Embryonic facial prominence (tissue), 1 donor: ENCODE data around the gene ULK4.
"Not testable (repeated sequence)": the region's sequence is repeated elsewhere in the genome, so short reads cannot be mapped to it uniquely, and the experiment has no call there.

Experiments
- DNase-seq: peaks from one replicate; pipeline ENCODE4 v3.0.0-alpha.2; 2016; ENCODE audit errors: extremely low spot score

Gene ULK4

GRCh38 chr3:41690766-41691563 is 270.9 kb downstream of the ULK4 start:
- no peak for DNase-seq

DNA sequence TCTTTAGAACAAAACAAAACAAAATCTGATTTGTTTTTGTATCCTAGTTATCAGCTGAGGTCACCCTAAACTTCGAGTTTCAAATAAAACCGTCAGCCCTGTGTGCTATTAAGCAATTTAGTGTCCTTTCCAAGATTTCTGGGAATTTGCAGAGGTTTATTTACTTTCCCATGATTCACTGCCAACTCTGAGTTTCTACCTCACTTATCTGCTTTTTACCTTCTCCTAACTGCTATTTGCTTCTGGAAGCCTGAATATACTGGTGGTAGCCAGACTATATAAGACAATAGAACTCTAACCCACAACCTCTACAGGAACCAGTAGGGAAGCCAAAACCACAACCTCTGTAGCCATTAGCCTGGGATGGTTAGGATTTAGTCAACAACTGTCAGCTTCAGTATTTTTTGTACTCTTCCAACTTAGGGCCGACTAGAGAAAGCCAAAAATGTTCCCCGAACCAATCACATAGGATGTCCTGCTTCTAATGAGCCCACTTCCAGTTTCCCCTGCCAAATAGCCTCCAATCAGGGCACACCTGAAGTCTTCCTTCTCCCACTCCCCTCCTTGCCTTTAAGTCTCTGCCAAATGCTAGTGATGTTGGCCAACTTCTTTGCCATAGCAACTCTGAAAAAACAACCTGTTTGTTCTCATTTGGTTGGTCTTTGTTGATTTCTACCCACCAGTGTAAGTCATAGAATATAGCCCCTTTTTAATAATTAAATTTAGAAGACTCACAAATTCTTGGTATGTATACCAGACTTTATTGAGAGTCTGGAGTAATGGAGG is 273.1 kb downstream of the ULK4 start:
- DNase-seq, result no peak

DNA sequence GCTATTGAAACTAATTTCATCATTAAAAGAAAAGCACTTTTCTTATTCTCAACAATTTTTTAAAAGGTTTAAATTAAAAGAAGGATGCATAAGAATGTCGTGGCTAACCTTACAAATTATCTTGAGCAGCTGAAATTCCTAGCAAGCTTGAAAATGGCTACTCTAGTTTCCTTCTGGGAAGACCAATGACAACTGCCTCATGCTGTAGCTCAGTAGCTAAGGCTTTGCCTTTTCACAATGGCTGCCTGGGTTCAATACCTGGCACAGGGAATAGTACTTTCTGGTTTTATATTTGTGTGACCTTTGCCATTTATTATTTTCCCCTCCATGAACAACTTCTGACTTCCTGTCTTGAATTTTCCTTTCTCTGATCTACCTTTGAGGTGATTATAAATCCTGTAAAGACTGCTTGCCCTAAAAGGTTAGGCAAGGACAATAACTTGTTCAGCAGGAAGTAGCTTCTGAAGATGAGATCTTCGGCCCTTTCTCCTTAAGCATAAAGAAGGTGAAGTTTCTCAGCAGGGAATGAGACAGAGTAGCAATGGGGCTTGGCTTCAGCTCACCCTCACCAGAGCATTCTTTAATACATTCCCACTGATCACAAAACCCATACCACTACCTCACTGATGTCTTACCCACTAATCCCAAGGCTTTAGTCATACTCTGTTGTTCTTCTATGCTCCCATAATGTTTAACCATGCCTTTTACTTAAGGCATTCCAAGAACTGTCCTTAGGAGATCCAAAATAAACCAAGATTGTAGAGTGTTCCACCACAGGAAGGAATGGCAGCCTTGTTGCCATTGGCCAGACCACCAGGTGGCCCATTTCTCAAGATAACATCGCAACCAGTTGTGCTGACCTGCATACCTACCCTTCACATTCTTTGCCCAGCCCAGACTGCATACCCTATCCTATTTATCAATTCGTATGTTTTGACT is 276.8 kb downstream of the ULK4 start:
- no peak for DNase-seq

DNA sequence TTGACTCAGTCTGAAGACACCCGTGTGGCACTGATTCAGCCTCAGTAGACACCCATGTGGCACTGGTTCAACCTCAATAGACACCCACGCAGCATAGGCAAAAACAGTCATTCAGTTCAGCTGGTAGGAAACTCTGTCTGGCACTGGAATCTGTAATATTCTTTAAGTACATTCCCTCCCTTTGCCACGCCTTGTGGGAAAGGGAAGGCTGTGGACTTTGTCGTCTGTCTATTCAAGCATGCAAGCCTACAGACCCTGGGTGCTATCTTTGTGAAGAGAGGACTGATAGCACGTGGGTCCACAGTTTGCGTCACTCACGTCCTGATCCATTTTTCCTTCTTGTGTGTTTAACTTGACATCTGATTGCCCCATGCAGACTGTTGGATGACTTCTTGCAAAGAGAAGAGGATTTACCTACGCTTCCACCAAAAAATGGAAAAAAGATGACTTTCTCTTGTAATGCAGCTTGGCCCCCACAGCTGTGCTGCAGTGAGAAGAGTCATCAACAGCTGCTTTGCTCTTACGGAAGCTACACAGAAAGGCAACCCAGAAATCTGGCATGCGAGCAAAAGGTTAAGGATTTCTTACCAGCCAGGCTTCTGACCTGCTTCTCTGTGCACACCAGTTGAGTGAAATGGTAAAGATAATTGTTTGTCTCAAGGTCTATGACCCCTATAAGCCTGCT is 278.1 kb downstream of the ULK4 start:
- DNase-seq, result no peak

GRCh38 chr3:41682996-41683395 is 278.9 kb downstream of the ULK4 start:
- no peak for DNase-seq

GRCh38 chr3:41682382-41682781 is 279.5 kb downstream of the ULK4 start:
- no peak for DNase-seq

- no peak for DNase-seq
Measured at GRCh38 chr3:41681479-41681878, 280.4 kb downstream of the ULK4 start.

- no peak for DNase-seq
Measured at GRCh38 chr3:41679374-41679773, 282.5 kb downstream of the ULK4 start.

GRCh38 chr3:41675102-41675501 is 286.8 kb downstream of the ULK4 start:
- DNase-seq, result not testable (repeated sequence)

DNA sequence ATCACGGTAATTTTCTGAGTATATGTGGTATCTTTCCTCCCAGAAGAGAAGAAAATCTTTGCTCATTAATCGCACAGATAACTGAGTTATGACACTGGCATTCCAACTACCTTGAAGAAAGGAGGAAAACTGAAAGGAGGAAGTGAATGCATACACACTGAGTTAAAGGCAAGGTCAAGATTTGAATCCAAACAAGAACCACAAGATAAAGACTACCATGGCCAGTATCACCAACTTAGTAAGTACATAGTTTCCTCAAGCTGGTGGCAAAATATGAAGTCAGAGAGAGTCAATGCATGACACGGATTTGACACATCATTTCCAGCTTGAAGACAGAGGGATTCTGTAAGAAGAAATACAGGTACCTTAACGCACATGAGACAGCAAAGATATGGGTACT is 287.5 kb downstream of the ULK4 start:
- no peak for DNase-seq

- no peak for DNase-seq
Measured at GRCh38 chr3:41673650-41674049, 288.3 kb downstream of the ULK4 start.

GRCh38 chr3:41668379-41668778 is 293.5 kb downstream of the ULK4 start:
- no peak for DNase-seq

GRCh38 chr3:41662288-41662687 is 299.6 kb downstream of the ULK4 start:
- DNase-seq, result no peak

DNA sequence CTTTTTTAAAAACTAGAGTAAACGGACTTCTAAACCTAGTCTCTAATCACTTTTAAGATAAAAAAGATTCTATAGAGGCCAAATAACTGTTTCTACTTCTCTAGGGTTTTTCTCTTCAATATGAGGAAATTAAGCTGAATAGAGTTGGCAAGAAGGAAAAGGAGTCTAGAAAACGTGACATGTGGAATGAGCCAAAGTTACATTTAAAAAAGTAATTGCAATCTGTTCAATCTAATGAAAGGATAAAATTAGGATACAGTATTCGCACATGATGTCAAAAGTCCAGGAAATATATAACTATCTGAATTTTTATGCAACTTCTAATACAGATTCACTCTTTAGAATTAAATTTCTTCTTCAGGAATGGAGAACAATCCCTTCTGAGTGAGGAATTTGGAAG is 300.1 kb downstream of the ULK4 start:
- DNase-seq, result no peak

DNA sequence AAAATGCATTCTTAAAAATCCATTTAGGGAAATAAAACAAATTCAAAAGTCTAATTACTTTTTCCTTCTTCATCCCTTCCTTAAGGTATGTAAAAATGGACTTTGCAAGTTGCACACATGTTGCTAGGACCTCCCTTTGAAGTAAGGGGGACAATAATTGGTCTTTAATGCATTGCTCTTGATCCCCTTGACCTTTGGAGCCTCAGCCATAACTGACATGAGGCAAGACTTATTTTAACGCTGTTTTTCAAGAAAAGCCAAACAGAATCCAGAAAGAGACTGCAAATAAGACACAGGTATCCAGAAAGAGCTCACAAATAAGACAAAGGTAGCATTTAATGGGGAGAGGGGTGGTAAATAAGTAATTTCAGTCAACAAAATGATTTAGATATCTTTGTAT is 301.4 kb downstream of the ULK4 start:
- no peak for DNase-seq

DNA sequence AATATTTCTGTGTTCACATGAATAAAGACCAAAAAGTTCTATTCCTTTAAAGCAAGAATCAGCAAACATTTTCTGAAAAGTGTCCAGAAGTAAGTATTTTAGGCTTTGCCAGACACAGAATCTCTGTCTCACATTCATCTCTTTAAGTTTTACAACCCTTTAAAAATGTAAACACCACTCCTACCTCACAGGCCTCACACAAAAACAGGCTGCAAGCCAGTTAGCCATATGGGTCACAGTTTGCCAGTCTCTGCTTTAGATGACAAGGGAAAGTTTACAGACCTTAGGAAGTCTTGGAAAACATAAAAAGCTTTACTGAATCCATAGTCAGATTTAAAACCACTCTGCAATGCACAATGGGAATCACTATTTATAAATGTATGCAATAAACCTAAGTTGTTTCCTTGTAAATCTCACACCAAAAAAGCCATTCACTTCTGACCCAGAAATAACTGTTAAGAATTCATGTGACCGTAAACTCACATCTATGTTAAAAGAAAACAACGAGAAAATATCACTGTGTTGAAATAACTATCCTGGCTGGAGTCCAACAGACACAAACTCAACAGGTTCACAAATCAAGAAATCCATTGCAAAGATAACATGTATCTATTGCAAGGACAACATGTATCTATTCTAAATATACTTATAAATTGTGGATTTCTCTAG is 308.2 kb downstream of the ULK4 start:
- DNase-seq, result no peak

- no peak for DNase-seq
Measured at GRCh38 chr3:41652931-41653330, 309.0 kb downstream of the ULK4 start.

GRCh38 chr3:41652506-41652905 is 309.4 kb downstream of the ULK4 start:
- no peak for DNase-seq

- DNase-seq, result no peak
Measured at GRCh38 chr3:41651718-41652117, 310.2 kb downstream of the ULK4 start.

- DNase-seq, result no peak
Measured at GRCh38 chr3:41650406-41650805, 311.5 kb downstream of the ULK4 start.
